Activated CD4-positive, alpha-beta T cell treated with anti-CD3 and anti-CD28 coated beads for 24 hours (primary cell): Measurements from ENCODE around the gene M1AP.
A peak's percentile ranks its signal among the peaks of the same experiment; 100 is the strongest.

Experiments used
- DNase-seq, 2 donors: peaks; one replicate each; pipeline ENCODE4 v3.0.0-alpha.2; 2020; ENCODE audit warnings: low read depth in 2 of 2

The M1AP gene

GRCh38 chr2:74648009-74648443 lies at the start of gene M1AP:
Gene M1AP (minus strand): TSS chr2:74648330. CDS start chr2:74640275, 8,055 bp downstream.
- no peak for DNase-seq

GRCh38 chr2:74696829-74697228 lies 48.7 kb upstream of the M1AP start:
- DNase-seq = no peak

GRCh38 chr2:74695663-74696062 lies 47.5 kb upstream of the M1AP start:
- DNase-seq = no peak

DNA sequence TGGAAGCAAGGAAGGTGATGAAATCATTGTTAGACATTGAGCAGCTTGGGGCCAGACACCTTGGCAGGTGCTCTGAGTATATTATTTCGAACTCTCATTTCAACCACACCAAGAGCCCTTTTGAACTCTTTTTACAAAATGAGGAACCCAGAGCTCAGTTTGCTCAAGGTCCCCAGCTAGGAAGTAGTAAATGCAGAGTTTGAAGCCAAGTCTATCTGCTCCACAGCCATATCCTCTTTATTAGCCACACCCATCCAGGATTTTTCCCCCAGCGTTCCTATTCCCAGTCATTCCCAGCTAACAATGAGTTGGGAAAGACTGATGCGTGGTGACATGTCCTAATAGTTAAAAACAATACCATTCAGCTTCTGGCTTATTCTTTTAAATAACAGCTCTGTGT lies 46.2 kb upstream of the M1AP start:
- no peak for DNase-seq

- no peak for DNase-seq
Measured at GRCh38 chr2:74693668-74694067, 45.5 kb upstream of the M1AP start.

GRCh38 chr2:74693213-74693612 lies 45.1 kb upstream of the M1AP start:
- no peak for DNase-seq

GRCh38 chr2:74691929-74692328 lies 43.8 kb upstream of the M1AP start:
- no peak for DNase-seq

- no peak for DNase-seq
Measured at GRCh38 chr2:74690571-74690970, 42.4 kb upstream of the M1AP start.

DNA sequence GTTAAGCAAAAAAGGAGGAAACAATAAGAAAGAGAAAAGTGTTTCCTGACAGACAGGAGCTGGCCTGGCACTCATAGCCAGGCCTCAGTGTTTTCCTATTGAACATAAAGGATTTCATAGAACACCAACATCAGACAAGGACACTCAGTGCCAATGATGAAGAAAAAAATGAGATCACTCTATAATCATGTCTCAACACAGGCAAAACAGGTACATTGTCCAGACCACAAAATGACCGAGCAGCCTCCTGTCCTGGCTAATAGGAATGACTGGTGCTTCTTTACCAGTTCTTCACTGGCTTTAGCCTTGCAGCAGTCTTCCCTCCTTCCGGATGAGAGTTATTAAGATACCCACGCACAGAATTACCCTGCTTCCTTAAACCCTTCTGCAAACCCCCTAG lies 41.5 kb upstream of the M1AP start:
- DNase-seq = no peak

DNA sequence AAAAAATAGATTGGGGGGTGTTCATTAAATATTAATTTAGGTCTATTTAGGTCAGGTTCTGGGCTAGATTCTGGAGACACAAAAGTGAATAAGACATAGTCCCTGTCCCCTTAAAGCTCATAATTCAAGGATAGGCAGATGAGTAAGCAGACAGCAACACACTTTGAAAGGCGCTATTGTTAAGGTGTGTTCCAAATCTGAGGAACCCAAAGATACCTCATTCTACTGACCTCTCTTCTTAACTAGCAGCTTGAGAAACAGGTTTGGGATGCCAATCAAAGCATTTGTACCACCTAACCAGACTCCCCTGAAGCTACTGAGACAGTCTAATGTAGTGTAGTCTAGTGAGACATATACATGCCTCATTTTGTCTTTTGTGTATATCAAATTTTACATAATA lies 40.8 kb upstream of the M1AP start:
- no peak for DNase-seq

DNA sequence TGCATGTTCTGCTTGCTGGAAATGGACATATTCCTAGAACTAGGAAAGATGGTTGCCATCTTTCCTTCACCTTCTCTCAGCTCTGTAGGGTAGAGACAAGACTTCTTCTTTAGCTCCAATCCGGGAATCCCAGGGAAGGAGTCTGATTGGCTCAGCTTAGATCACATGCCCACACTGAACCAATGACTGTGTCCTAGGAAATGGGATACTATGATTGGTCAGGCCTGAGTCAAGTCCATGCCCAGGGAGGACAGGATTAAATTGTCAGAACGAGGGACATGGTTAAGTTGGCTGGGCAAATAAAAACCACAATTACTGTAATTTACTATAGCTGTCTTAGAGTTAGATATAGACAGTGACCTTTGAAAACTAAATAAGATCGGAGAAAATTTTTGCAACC lies 37.3 kb upstream of the M1AP start:
- DNase-seq = no peak

DNA sequence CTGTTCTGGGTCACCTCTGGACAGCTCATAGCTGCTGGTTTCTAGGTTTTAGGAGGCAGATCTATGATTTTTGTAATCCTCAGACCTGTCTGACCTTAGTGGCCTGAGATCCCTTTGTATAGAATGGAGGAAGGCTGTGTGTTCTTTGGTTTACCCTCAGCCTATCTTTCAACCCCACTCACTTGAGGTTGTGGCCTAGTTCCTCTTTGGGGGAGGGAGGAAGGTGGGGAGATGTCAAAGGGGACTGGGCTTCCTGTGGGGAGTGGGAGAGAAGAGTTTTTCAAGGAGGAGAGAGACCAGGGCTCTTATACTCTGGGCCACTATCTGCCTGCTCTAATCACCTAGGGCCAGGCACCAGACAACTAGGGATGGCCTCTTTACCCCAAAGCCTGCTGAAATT lies 34.4 kb upstream of the M1AP start:
- DNase-seq = no peak

GRCh38 chr2:74679615-74680014 lies 31.5 kb upstream of the M1AP start:
- DNase-seq = no peak

DNA sequence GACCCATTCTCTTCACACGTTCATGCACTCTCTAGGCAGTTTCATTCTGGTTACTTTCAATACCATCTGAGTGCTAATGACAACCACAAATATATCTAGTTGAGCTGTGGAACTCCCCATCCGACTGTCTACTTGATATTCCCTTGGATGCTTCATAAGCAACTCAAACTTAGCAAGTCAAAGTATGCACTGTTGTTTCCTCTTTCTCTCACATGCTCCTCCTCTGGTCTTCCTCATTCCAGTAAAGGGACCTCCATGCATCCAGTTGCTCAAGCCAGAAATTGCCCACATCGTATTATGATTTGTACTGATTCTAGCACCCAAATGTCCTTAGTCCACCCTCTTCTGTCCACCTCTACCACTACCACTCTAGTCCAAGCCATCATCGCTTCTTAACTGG lies 28.2 kb upstream of the M1AP start:
- DNase-seq = no peak

DNA sequence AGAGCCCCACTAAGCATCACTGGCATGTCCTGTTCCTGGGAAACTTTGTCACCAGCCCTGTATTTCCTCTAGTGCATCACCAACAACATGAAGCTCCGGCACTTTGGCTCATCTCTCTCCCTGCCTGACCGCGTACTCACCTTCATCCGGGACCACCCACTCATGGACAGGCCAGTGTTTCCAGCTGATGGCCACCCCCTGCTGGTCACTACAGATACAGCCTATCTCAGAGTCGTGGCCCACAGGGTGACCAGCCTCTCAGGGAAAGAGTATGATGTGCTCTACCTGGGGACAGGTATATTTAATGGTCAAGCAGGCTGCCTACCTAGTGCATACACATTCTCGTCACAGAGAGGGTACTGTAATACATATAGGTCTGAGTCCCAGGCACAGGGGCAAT lies 27.0 kb upstream of the M1AP start:
- DNase-seq = no peak

DNA sequence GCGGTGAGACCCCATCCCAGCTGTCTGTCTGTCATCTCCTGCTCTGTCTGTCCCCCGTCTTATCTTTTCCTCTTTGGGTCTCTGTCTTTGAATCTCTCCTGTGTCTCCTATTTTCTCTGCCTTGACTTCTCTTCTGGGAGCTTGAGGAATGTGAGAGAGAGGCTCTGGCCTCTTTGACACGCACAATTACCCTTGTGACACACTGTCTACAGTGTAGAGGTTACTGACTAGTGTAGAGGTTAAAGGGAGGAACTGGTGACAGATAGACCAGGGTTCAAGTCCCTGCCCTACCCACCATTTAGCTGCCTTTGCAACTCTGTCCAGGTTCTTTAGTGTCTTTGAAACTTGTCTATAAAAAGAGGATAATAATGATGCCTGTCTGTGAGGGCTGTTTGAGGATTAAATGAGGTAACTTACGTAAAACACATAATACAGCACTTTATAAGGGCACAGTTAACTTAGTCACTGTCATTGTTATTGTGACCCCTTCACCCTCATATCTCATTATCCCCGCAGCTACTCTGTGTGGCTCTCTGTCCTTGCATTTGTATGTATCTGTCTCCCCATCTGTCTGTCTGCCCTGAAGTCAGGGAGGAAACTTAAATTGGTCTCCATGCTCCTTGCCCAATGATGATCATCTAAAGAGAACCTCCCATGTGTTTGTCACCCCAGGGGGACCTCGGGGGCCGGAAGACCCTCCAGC lies 25.8 kb upstream of the M1AP start:
- no peak for DNase-seq

DNA sequence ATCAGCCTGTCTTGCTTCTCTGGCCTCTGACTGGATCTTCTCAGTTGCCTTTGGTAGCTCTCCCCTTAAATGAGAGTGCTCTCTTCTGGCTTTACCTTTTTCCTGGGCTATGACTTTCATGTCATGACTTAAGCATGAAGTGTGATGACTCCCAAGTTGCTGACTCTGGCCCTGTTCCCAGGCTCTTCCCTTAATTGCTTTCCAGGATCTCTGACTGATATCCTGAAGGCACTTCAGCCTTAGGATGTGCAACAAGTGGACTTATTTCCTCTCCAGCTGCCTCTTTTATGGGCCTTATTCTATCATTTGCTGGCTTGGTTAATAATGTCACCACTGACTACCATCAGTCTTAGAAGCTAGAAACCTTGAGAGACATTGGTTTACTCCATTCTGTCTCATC lies 23.3 kb upstream of the M1AP start:
- no peak for DNase-seq

DNA sequence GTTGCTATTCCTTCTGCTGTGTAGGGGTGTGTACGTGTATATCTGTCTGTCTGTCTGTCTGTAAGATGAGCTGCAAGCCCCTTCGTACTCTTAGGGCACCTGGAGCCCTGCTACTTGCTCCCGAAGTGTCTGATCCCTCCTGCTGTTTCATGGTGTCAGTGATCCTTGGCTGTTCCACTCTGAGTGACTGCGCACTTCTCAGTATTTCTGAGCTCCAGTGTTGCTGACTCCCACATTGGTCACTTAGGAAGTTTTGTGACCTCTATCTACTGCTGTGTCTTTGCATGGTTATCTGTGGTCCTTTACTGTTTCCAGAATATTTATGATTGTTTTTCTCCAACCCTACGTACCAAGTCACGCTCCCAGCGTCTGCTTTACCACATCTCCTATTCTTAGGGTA lies 22.1 kb upstream of the M1AP start:
- no peak for DNase-seq

DNA sequence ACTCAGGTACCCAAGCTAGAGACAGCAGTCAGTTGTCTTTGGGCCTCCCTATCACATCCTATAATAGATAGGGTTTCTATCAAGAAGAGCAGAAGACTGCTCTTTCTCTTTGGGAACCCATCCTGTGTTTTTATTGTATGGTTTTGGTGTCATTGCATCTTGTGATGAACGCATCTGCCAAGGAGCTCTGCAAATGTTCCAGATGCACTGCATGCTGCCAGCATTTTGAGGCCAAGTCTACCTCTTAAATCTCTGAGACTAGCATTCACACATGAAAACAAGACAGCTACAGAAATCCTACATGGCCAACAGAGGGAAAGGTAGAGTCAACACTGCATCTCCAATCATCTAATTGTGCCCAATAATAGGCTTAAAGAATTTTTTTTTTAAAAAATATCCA lies 20.0 kb upstream of the M1AP start:
- no peak for DNase-seq

DNA sequence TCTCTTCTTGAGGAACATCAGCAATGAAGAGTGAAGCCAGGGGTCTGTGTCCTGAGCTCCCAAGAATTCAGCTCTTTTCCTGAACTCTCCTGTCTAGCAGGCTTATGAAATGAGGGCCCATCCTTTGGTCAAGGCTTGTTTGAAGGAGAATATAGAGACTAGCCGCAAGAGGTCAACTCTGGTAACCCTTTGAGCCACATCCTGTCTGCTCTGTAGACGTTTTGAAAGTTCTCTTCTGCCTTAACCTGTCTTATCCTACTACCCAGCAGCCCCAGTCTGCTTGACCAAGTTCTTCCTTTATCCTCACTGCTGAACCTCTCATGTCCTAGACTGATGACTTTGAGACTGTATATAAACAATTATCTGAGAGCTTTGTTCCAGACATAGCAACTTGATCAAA lies 11.3 kb upstream of the M1AP start:
- no peak for DNase-seq

GRCh38 chr2:74658516-74658915 lies 10.4 kb upstream of the M1AP start:
- no peak for DNase-seq

- DNase-seq = no peak
Measured at GRCh38 chr2:74655579-74655978, 7.4 kb upstream of the M1AP start.

- peak; percentile 92 for DNase-seq
Measured at GRCh38 chr2:74653985-74654882, 6.1 kb upstream of the M1AP start, which contains the start of gene SEMA4F. Gene SEMA4F (plus strand): TSS chr2:74654247. CDS start chr2:74654377, 130 bp downstream.
